ENCODE measurements around the gene DENND1A. TPM values are rescaled to one million over a fixed set of nuclear protein-coding genes. Genes with fewer than 3 reads are reported as not detected.

The DENND1A gene
- total RNA-seq, 1 experiment from 2014 or later: 19.7 TPM

GRCh38 chr9:123536455-123536868 is 393.5 kb downstream of the DENND1A start:
- Histone ChIP-seq H3K4me3 (ENCODE audit: low read depth in 2 of 2, low read length in 2 of 2) (no peak overlapping the region), H3K4me1 (ENCODE audit: control insufficient read depth, insufficient read depth, low read length) (no peaks in the 10 kb centered on the region), H3K27me3 (ENCODE audit: control insufficient read depth, insufficient read depth, low read length) (no peaks in the 10 kb centered on the region), H3K27ac (ENCODE audit: low read length) (no peak overlapping the region), H3K9me3 (ENCODE audit: control insufficient read depth, insufficient read depth, low read depth, low read length) (no peaks in the 10 kb centered on the region), H3K36me3 (ENCODE audit: control insufficient read depth, insufficient read depth, low read length) (no peaks in the 10 kb centered on the region)
- in situ Hi-C loops (cut with HindIII; ENCODE audit: low pct_unique_long_range_greater_than_20kb, low sequenced_read_pairs) (no loop called here), intact Hi-C loops (cut with micrococcal nuclease; ENCODE audit: unreplicated experiment) (no loop called here)
- DNase-seq (ENCODE audit: low read depth, low spot score): no peak
- CTCF ChIA-PET: no interaction called here
- TF ChIP-seq REST (IDR thresholded peaks at IDR 0.05; ENCODE audit: insufficient read depth in 1 of 2, low read depth in 2 of 2, low read length in 1 of 2): no peak
- TF ChIP-seq SIN3A (IDR thresholded peaks at IDR 0.05; ENCODE audit: borderline replicate concordance, insufficient read depth, low read depth, low read length): no peak
- TF ChIP-seq POLR2AphosphoS5 (IDR thresholded peaks at IDR 0.05; ENCODE audit: low read depth, low read length): no peak
- no peak for TF ChIP-seq CTCF (IDR thresholded peaks at IDR 0.05)
- TF ChIP-seq TCF7L2 (IDR thresholded peaks at IDR 0.05; ENCODE audit: low read depth, low read length): no peak
- no peak for ATAC-seq
- POLR2A ChIA-PET: no interaction called here
- BruUV-seq (replicated peaks): no TSS peak

GRCh38 chr9:123534336-123534735 is 395.6 kb downstream of the DENND1A start:
- no peaks in the 10 kb centered on the region for H3K4me1 ChIP-seq (ENCODE audit: control insufficient read depth, insufficient read depth, low read length)
- ChIA-PET CTCF (no interaction called here), POLR2A (no interaction called here)
- H3K27me3 ChIP-seq (ENCODE audit: control insufficient read depth, insufficient read depth, low read length): no peaks in the 10 kb centered on the region
- no peak overlapping the region for H3K4me3 ChIP-seq (ENCODE audit: low read depth in 2 of 2, low read length in 2 of 2)
- no peak overlapping the region for H3K27ac ChIP-seq (ENCODE audit: low read length)
- no TSS peak for BruUV-seq (replicated peaks)
- TF ChIP-seq SIN3A (IDR thresholded peaks at IDR 0.05; ENCODE audit: borderline replicate concordance, insufficient read depth, low read depth, low read length): no peak
- TF ChIP-seq CTCF (IDR thresholded peaks at IDR 0.05): no peak
- no peak for TF ChIP-seq REST (IDR thresholded peaks at IDR 0.05; ENCODE audit: insufficient read depth in 1 of 2, low read depth in 2 of 2, low read length in 1 of 2)
- no peak for TF ChIP-seq TCF7L2 (IDR thresholded peaks at IDR 0.05; ENCODE audit: low read depth, low read length)
- no peak for TF ChIP-seq POLR2AphosphoS5 (IDR thresholded peaks at IDR 0.05; ENCODE audit: low read depth, low read length)
- H3K9me3 ChIP-seq (ENCODE audit: control insufficient read depth, insufficient read depth, low read depth, low read length): no peaks in the 10 kb centered on the region
- intact Hi-C loops (cut with micrococcal nuclease; ENCODE audit: unreplicated experiment): no loop called here
- ATAC-seq: no peak
- no peak for DNase-seq (ENCODE audit: low read depth, low spot score)
- no peaks in the 10 kb centered on the region for H3K36me3 ChIP-seq (ENCODE audit: control insufficient read depth, insufficient read depth, low read length)
- in situ Hi-C loops (cut with HindIII; ENCODE audit: low pct_unique_long_range_greater_than_20kb, low sequenced_read_pairs): no loop called here
